ENCODE results near the gene PPP4R2. TPM values are rescaled to one million over a fixed set of nuclear protein-coding genes. Genes with fewer than 3 reads are reported as not detected.

The PPP4R2 gene
- total and polyA plus RNA-seq, 2 of the 4 experiments (the other 2 are of a cell fraction), result 13.5 to 31.4 TPM

GRCh38 chr3:73115806-73116205 is 119.2 kb downstream of the PPP4R2 start:
- dilution Hi-C loops (cut with HindIII; ENCODE audit: low sequenced_read_pairs, unreplicated experiment), result no loop called here
- no peak overlapping the region for H4K8ac ChIP-seq (ENCODE audit: low read depth in 2 of 2, low read length in 2 of 2)
- no peak overlapping the region for H2AK9ac ChIP-seq (replicated peaks; ENCODE audit: low read depth, low read length, poor library complexity)
- H4K91ac ChIP-seq (ENCODE audit: insufficient read depth, low read depth, low read length), result no peak overlapping the region
- H3K79me1 ChIP-seq (ENCODE audit: low read depth in 1 of 2, low read length in 2 of 2), result no peaks in the 10 kb centered on the region
- no peak overlapping the region for H3K4me3 ChIP-seq (ENCODE audit: insufficient read depth, low read depth, low read length)
- no peak overlapping the region for H2BK120ac ChIP-seq (ENCODE audit: low read depth, low read length)
- H4K20me1 ChIP-seq (ENCODE audit: insufficient read depth, low read length), result no peaks in the 10 kb centered on the region
- no peak overlapping the region for H3K4me2 ChIP-seq (ENCODE audit: low read depth, low read length)
- no peak overlapping the region for H3K14ac ChIP-seq (replicated peaks; ENCODE audit: low read depth, low read length)
- no peaks in the 10 kb centered on the region for H3K9me1 ChIP-seq (ENCODE audit: insufficient read depth, low read length)
- H3K4ac ChIP-seq (ENCODE audit: low read depth, low read length), result no peak overlapping the region
- H2AFZ ChIP-seq (replicated peaks; ENCODE audit: low read length, poor library complexity), result no peak overlapping the region
- ChIA-PET CTCF (no interaction called here), POLR2A (ENCODE audit: unreplicated experiment) (interaction anchor here (0.5 kb wide), 1 partner anchor 343 kb away, joined by 5 read pairs; no protein-coding TSS in a partner anchor)
- TF ChIP-seq RCOR1 (IDR thresholded peaks at IDR 0.05; ENCODE audit: insufficient replicate concordance, low read length) (no peak), RAD21 (IDR thresholded peaks at IDR 0.05; ENCODE audit: low read length) (no peak), MAFK (IDR thresholded peaks at IDR 0.05; ENCODE audit: low read depth, low read length) (no peak), NFE2L2 (IDR thresholded peaks at IDR 0.05; ENCODE audit: low read depth, low read length) (no peak), POLR2A (IDR thresholded peaks at IDR 0.05; ENCODE audit: low read depth, low read length) (no peak), CTCF (conservative IDR thresholded peaks at IDR 0.05; ENCODE audit: low read depth, low read length) (no peak), MXI1 (IDR thresholded peaks at IDR 0.05; ENCODE audit: borderline replicate concordance, low read depth, low read length) (no peak), BHLHE40 (IDR thresholded peaks at IDR 0.05; ENCODE audit: low read depth, low read length) (no peak)
- TF ChIP-seq, protein P1, sequence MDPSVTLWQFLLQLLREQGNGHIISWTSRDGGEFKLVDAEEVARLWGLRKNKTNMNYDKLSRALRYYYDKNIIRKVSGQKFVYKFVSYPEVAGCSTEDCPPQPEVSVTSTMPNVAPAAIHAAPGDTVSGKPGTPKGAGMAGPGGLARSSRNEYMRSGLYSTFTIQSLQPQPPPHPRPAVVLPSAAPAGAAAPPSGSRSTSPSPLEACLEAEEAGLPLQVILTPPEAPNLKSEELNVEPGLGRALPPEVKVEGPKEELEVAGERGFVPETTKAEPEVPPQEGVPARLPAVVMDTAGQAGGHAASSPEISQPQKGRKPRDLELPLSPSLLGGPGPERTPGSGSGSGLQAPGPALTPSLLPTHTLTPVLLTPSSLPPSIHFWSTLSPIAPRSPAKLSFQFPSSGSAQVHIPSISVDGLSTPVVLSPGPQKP (IDR thresholded peaks at IDR 0.05; ENCODE audit: borderline replicate concordance, low read depth, low read length), result no peak
- no TSS peak for BruUV-seq (replicated peaks)
- H3K9me3 ChIP-seq (ENCODE audit: control insufficient read depth, insufficient read depth, low read length), result no peaks in the 10 kb centered on the region
- H2AK5ac ChIP-seq (ENCODE audit: low read depth, low read length), result no peak overlapping the region
- no peaks in the 10 kb centered on the region for H3K36me3 ChIP-seq (ENCODE audit: control insufficient read depth, insufficient read depth, low read length)
- no peak overlapping the region for H2BK5ac ChIP-seq (ENCODE audit: low read depth, low read length, poor library complexity, severe bottlenecking)
- no peak overlapping the region for H3K9ac ChIP-seq (ENCODE audit: low read depth, low read length)
- intact Hi-C loops (cut with micrococcal nuclease), result no loop called here
- in situ Hi-C loops (cut with MboI; ENCODE audit: low sequenced_read_pairs), result no loop called here
- H4K5ac ChIP-seq (ENCODE audit: low read depth, low read length), result no peak overlapping the region
- H3K23ac ChIP-seq (ENCODE audit: low read depth, low read length), result no peak overlapping the region
- no peak overlapping the region for H2BK15ac ChIP-seq (ENCODE audit: low read depth, low read length)
- no peaks in the 10 kb centered on the region for H3K4me1 ChIP-seq (ENCODE audit: control insufficient read depth, insufficient read depth, low read length)
- H3K27me3 ChIP-seq (ENCODE audit: control insufficient read depth, insufficient read depth, low read length), result peaks cover 8% of the 10 kb centered on the region; the same call in 1 of the 2 replicates
- no CpG with 5 or more reads among the region's 2 CpGs for WGBS, 2 experiments (ENCODE audit: extremely low coverage in 2 of 2, insufficient read length in 1 of 2)
- H2BK20ac ChIP-seq (ENCODE audit: low read depth, low read length), result no peak overlapping the region
- ATAC-seq (ENCODE audit: low read depth) (no peak), DNase-seq (no peak)
- no peak overlapping the region for H3K18ac ChIP-seq (ENCODE audit: low read depth, low read length)
- no peak overlapping the region for H3K27ac ChIP-seq (ENCODE audit: insufficient read depth, low read length)
- no peak overlapping the region for H3K56ac ChIP-seq (ENCODE audit: extremely low read depth, insufficient read depth, low read length)
